HG03103 (cell line): ENCODE measurements around the gene LATS2.
"Not testable (repeated sequence)": the region's sequence is repeated elsewhere in the genome, so short reads cannot be mapped to it uniquely, and the experiment has no call there.

ENCODE experiments used
- ATAC-seq: cut with Tn5 transposase; IDR thresholded peaks from one replicate; pipeline ENCODE4 v1.9.1; 2021; ENCODE audit warnings: low read depth; ENCODE audit not compliant: unreplicated experiment

The LATS2 gene

GRCh38 chr13:21075379-21076249 lies 14.2 kb upstream of the LATS2 start:
- no peak for ATAC-seq

GRCh38 chr13:21075011-21075378 lies 13.6 kb upstream of the LATS2 start:
- ATAC-seq: no peak

- ATAC-seq: no peak
Measured at GRCh38 chr13:21074546-21074945, 13.2 kb upstream of the LATS2 start.

DNA sequence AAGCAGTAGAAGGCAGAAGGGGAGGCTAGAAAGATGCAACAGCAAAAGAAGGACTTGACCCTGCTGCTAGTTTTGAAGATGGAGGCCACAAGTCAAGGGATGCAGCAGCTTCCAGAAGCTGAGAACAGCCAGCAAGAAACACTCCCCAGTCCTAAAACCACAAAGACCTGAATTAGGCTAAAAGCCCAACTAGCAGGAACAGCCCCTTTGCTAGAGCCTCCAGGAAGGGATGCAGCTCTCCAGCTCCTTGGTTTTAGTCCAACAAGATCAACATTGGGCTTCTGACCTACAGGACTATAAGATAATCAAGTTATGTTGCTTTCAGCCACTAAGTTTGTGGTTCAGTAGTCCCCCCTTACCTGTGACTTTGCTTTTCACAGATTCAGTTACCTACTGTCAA lies 10.5 kb upstream of the LATS2 start:
- ATAC-seq: no peak

- no peak for ATAC-seq
Measured at GRCh38 chr13:21071015-21071414, 9.6 kb upstream of the LATS2 start.

GRCh38 chr13:21069561-21070004 lies 8.2 kb upstream of the LATS2 start:
- no peak for ATAC-seq

DNA sequence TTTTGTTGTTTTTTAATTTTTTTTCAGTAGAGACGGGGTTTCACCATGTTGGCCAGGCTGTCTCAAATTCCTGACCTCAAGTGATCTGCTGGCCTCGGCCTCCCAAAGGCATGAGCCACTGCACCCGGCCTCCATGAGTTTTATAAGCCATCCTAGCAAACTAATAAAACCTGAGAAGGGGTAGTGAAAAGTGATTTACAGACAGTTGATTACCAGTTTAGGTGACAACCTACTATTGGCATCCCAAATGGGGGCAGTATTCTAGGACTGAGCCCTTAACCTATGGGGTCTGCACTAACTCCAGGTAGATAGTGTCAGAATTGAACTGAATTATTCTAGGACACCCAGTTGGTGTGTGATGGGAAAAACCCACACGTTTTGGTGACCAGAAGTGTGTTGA lies 6.5 kb upstream of the LATS2 start:
- ATAC-seq: no peak

- ATAC-seq: no peak
Measured at GRCh38 chr13:21066946-21067345, 5.6 kb upstream of the LATS2 start.

- ATAC-seq: no peak
Measured at GRCh38 chr13:21065686-21066085, 4.3 kb upstream of the LATS2 start.

DNA sequence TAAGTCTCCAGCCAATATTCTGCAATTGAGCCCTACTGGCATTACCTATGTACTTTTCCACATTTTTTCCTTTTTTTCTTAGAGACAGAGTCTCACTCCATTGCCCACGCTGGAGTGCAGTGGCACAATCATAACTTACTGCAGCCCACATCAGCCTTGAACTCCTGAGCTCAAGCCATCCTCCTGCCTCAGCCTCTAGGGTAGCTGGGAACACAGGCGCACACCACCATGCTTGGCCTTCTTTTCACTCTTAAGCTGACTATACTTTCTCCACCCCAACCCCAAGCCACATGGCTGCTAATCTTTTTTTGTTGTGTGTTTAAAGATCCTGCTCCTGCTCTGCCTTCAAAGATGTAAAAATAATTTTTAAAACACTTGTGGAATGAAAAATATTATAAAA lies 1.6 kb upstream of the LATS2 start:
- ATAC-seq: no peak

- ATAC-seq: peak; percentile 20
Measured at GRCh38 chr13:21060338-21061028, 903 bp downstream of the LATS2 start.

GRCh38 chr13:21059641-21060337 lies 1.6 kb downstream of the LATS2 start:
- ATAC-seq: no peak

DNA sequence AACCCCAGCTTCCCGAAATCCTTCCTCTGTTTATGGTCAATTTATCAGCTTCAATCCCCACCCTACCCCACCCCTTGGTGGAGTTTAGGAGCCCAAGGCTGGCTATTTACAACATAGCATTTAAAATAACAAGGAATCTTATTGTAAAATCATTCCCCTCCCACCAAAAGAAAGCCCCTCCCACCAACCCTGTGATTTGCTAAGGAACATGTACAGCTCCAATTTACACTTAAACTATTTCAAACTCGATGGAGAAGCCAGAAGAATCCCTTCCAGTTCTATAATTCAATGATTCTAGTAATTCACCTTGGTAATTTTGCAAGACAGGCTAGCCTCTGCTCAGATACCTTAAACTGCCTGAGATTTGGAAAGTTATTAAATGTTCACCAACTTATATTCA lies 3.0 kb downstream of the LATS2 start:
- no peak for ATAC-seq

DNA sequence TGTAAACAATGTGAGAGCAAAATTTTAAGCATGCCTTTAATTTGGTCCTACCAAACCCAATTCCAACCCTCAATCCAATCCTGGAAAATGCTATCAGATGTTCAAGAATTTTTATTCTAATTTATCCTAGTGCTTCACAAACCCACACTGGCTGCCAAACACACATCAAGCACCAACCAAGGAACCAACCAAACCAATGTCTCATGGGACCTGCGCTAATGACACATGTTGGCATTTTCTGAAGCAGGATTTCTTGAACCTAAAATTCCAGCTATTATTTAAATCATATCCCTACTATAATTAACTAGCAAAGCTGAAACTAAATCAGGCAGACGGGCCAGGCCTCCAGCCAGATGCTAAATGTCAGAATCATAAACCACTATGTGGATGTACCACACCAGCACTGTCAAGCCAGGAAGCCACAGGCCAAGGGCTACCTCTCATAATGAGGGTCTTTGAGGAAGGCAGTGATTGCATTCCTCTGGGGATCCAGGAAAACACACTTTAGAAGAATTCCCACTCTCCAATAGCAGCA lies 5.8 kb downstream of the LATS2 start:
- ATAC-seq: no peak

GRCh38 chr13:21055016-21055415 lies 6.4 kb downstream of the LATS2 start:
- no peak for ATAC-seq

DNA sequence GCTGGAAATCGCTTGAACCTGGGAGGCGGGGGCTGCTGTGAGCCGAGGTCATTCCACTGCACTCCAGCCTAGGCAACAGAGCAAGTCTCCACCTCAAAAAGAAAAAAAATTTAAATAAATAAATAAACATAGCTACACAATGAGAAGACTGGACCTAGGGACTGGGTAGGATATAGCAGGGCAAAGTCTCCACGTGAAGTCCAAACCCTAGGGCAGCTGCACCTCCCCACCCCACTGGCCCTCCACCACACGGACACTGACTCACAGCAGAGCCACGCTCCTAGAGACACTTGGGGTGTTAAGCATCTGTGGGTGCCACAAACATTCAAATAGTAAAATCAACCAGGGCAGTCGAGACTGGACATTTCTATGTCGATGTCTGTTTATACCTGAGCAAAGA lies 7.1 kb downstream of the LATS2 start:
- no peak for ATAC-seq

DNA sequence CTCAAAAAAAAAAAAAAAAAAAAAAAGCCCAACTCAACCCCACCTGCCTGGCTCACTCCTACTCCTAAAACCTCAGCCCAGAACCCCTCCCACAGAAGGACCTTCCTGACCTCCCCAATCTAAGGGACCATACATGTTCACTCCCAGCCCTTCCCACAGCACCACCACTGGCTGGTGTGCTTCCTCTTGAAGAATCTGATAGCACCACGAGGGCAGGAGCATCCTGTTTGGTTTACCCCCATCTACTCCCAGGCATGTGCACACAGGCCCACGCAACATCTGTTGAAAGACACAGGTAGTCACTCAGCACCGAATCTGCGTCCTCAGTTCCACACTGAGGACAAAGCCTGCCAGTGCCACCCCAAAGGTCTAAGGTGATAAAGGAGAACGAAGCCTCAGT lies 8.2 kb downstream of the LATS2 start:
- ATAC-seq: no peak

DNA sequence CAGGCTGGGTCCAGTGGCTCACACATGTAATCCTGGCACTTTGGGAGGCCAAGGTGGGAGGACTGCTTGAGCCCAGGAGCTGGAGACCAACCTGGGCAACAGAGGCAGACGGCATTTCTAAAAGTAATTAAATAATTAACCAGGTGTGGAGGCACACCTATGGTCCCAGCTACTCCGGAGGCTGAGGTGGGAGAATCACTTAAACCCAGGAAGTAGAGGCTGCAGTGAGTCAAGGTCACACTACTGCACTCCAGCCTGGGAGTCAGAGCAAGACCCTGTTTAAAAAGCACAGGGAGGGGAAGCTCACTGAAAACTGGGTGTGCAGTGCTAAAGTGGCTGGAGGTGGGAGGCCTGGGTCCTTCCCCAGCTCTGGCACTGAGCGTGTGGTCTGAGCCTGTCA lies 9.7 kb downstream of the LATS2 start:
- ATAC-seq: no peak

DNA sequence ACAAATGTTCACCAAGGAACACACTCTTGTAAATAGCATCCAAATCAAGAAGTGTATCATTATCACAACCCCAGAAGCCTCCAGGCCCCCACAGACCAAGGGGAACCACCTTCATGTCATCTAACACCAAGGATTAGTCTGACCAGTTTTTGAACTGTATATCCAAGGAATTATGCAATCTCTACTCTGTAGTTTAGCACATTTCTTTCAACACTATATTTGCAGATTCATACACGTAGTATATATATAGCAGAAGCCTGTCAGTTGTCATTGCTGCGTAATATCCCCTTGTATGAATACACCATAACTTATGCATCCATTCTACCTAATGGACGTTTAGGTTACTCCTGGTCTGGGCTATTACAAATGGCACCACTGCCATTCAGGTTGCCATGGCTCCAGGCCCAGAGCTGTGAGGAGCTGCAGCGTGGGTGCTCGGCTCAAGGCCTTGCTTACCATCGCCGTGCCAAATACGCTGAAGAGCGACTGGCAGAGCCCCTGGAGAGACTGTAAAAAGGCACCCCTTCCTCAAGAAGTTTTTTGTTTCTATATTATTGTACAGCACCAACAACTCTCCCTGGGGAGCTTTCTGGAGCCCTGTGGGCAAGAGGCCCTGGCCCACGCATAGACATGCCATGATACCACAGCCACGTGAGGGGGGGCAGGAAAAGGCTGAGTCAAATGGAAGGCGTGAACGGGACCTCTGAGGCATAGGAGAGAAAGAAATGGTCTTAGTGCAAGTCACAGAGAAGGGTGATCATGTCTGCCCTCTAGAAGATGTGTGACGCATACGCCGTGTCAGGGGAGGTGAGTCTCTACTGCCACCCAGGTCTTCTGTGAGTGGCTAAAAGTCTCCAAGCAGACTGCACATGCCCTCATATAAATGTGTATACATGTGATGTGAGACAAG lies 10.8 kb downstream of the LATS2 start:
- no peak for ATAC-seq

DNA sequence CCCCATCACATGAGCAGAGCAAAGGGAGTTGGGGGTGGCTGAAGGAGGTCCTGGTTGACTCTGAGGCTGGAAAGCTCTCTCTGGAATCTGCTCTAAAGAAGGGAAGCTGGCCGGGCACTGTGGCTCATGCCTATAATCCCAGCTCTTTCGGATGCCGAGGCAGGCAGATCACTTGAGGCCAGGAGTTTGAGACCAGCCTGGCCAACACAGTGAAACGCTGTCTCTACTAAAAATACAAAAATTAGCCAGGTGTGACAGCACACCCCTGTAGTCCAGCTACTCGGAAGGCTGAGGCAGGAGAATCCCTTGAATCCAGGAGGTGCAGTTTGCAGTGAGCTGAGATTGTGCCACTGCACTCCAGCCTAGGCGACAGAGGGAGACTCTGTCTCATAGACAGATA lies 11.7 kb downstream of the LATS2 start:
- ATAC-seq: not testable (repeated sequence)
